HCT116 (cell line): ENCODE measurements around the gene ZNF592. TPM values are rescaled to one million over a fixed set of nuclear protein-coding genes. Genes with fewer than 3 reads are reported as not detected.

Experiments
- ATAC-seq: fragments of 200-7000 bp; cut with Tn5 transposase; 2 replicates; pipeline ENCODE4 v1.9.1; 2020; ENCODE audit warnings: mild to moderate bottlenecking, moderate library complexity
- BruUV-seq: library from RNA; stranded (reverse); fragments of 400-500 nt; replicated peaks from 2 replicates; lab custom pipeline; 2021; lab: Mats Ljungman, UMichigan
- CTCF ChIA-PET: fragments of 300-600 bp; sonication (Branson Sonifier 250); formaldehyde crosslinking; loops from one replicate; lab custom pipeline; 2021; ENCODE audit warnings: antibody characterized with exemption; lab: Charles Lee
- POLR2A ChIA-PET: fragments of 300-600, 350-600 bp; sonication (Branson Sonifier 250); formaldehyde crosslinking; loops from one replicate; lab custom pipeline; 2021; ENCODE audit warnings: antibody characterized with exemption; lab: Charles Lee
- RAD21 ChIA-PET, 2 experiments: fragments of 300-600 bp; sonication (Branson Sonifier 250); formaldehyde crosslinking; loops; one replicate each; lab custom pipeline; 2023; ENCODE audit warnings: low total read pairs in 2 of 2; ENCODE audit not compliant: uncharacterized antibody in 2 of 2, unreplicated experiment in 2 of 2, low non-redundant PET in 1 of 2; lab: Charles Lee
- DNase-seq: peaks from one replicate; pipeline ENCODE4 v3.0.0-alpha.2; 2010; ENCODE audit warnings: low read depth, low spot score
- H2AFZ ChIP-seq: fragments of 200-600 bp; shearing (Covaris generic), sonication (generic); 2 replicates; pipeline ENCODE4 v1.6.1; 2017; ENCODE audit warnings: low read depth, mixed run types, mixed read lengths, antibody characterized with exemption, low read length; ENCODE audit not compliant: poor library complexity, severe bottlenecking
- H3K27ac ChIP-seq: 2 replicates; pipeline ENCODE4 v1.5.1; 2012; ENCODE audit warnings: low read depth, low read length
- H3K27me3 ChIP-seq: fragments of 200-600 bp; sonication (generic); 2 replicates; pipeline ENCODE4 v1.6.1; 2016; ENCODE audit warnings: mixed run types, low read length, mixed read lengths; ENCODE audit not compliant: insufficient read depth
- H3K36me3 ChIP-seq, 2 experiments: fragments of 200-500 bp in 1 of 2; fragments of 200-600 bp in 1 of 2; sonication (Bioruptor generic) in 1 of 2; sonication (generic) in 1 of 2; 2 replicates each; pipeline versions ENCODE4 v1.5.1 to v1.6.1; 2014 to 2016; ENCODE audit warnings: low read length in 2 of 2, inconsistent platforms in 1 of 2, mixed read lengths in 1 of 2, mixed run types in 1 of 2; ENCODE audit not compliant: insufficient read depth in 2 of 2, control insufficient read depth in 1 of 2
- H3K4me1 ChIP-seq, 2 experiments: fragments of 200-600 bp in 1 of 2; sonication (generic) in 1 of 2; 2 replicates each; pipeline versions ENCODE4 v1.5.1 to v1.6.1; 2012 to 2017; ENCODE audit warnings: low read length in 2 of 2, inconsistent platforms in 1 of 2, mild to moderate bottlenecking in 1 of 2, mixed read lengths in 1 of 2, mixed run types in 1 of 2, moderate library complexity in 1 of 2; ENCODE audit not compliant: insufficient read depth in 2 of 2, control insufficient read depth in 1 of 2
- H3K4me2 ChIP-seq: fragments of 200-600 bp; sonication (generic); 2 replicates; pipeline ENCODE4 v1.6.1; 2017; ENCODE audit warnings: mixed run types, low read length, mixed read lengths
- H3K4me3 ChIP-seq, 2 experiments: fragments of 200-600 bp in 1 of 2; sonication (generic) in 1 of 2; replicated peaks in 1 of 2; 2 replicates each; pipeline ENCODE4 v1.5.1; 2011 to 2016; ENCODE audit warnings: low read length in 2 of 2, control low read depth in 1 of 2, low read depth in 1 of 2, mild to moderate bottlenecking in 1 of 2, mixed read lengths in 1 of 2, mixed run types in 1 of 2
- H3K79me2 ChIP-seq: fragments of 200-600 bp; sonication (generic); 2 replicates; pipeline ENCODE4 v1.6.1; 2017; ENCODE audit warnings: mild to moderate bottlenecking, mixed run types, low read length, moderate library complexity, mixed read lengths; ENCODE audit not compliant: insufficient read depth
- H3K9ac ChIP-seq: fragments of 200-600 bp; sonication (generic); 2 replicates; pipeline ENCODE4 v1.6.1; 2016; ENCODE audit warnings: low read length, mixed read lengths
- H3K9me2 ChIP-seq: fragments of 200-600 bp; sonication (generic), shearing (Covaris generic); 2 replicates; pipeline ENCODE4 v1.6.1; 2017; ENCODE audit warnings: mixed run types, mild to moderate bottlenecking, moderate library complexity; ENCODE audit not compliant: insufficient read depth
- H3K9me3 ChIP-seq, 2 experiments: fragments of 200-500 bp in 1 of 2; fragments of 200-600 bp in 1 of 2; sonication (Bioruptor generic) in 1 of 2; sonication (generic) in 1 of 2; 2 replicates each; pipeline ENCODE4 v1.6.1; 2014 to 2017; ENCODE audit warnings: low read length in 2 of 2, mixed read lengths in 2 of 2, inconsistent platforms in 1 of 2, low read depth in 1 of 2, mild to moderate bottlenecking in 1 of 2, mixed run types in 1 of 2, moderate library complexity in 1 of 2; ENCODE audit not compliant: control insufficient read depth in 1 of 2, insufficient read depth in 1 of 2
- H4K20me1 ChIP-seq: fragments of 200-600 bp; sonication (generic), shearing (Covaris generic); 2 replicates; pipeline ENCODE4 v1.6.1; 2017; ENCODE audit warnings: mixed run types, mild to moderate bottlenecking, moderate library complexity; ENCODE audit not compliant: insufficient read depth
- EGR1 ChIP-seq: IDR thresholded peaks from 2 replicates; pipeline ENCODE4 v1.6.1; 2012; ENCODE audit warnings: low read depth
- ELF1 ChIP-seq: IDR thresholded peaks from 2 replicates; pipeline ENCODE4 v1.6.1; 2012; ENCODE audit warnings: low read depth, borderline replicate concordance
- EZH2phosphoT487 ChIP-seq: fragments of 200-600 bp; IDR thresholded peaks from 2 replicates; pipeline ENCODE4 v1.6.1; 2018; ENCODE audit warnings: antibody characterized with exemption, borderline replicate concordance
- FOSL1 ChIP-seq: IDR thresholded peaks from 2 replicates; pipeline ENCODE4 v1.6.1; 2012; ENCODE audit warnings: low read depth
- POLR2A ChIP-seq: IDR thresholded peaks from 2 replicates; pipeline ENCODE4 v1.7.0; 2011; ENCODE audit warnings: borderline replicate concordance; ENCODE audit not compliant: insufficient read depth, insufficient read length; ENCODE audit errors: extremely low read depth
- SP1 ChIP-seq: IDR thresholded peaks from 2 replicates; pipeline ENCODE4 v1.6.1; 2012; ENCODE audit warnings: low read depth
- YY1 ChIP-seq: IDR thresholded peaks from 2 replicates; pipeline ENCODE4 v1.6.1; 2011; ENCODE audit warnings: low read length, low read depth, moderate library complexity, mild to moderate bottlenecking; ENCODE audit not compliant: insufficient replicate concordance; ENCODE audit errors: extremely low read depth
- intact Hi-C: fragments of 100-400 bp; cut with micrococcal nuclease; formaldehyde crosslinking; loops from 2 replicates; pipeline ENCODE4 v1.10.0; 2022
- total RNA-seq: library from RNA; stranded (reverse); gene quantifications from one replicate; pipeline ENCODE4 v1.2.1, GENCODE V29; 2021; ENCODE audit not compliant: unreplicated experiment
- TF ChIP-seq, protein P1 (sequence below): IDR thresholded peaks from 2 replicates; pipeline ENCODE4 v1.6.1; 2012
- TF ChIP-seq, protein P2 (sequence below): IDR thresholded peaks from 2 replicates; pipeline ENCODE4 v1.6.1; 2011; ENCODE audit warnings: mild to moderate bottlenecking, low read length, moderate library complexity; ENCODE audit not compliant: insufficient replicate concordance; ENCODE audit errors: extremely low read depth
- TF ChIP-seq, protein P3 (sequence below), 3 experiments: fragments of 200-600 bp in 1 of 3; sonication (generic) in 1 of 3; IDR thresholded peaks in 2 of 3; conservative IDR thresholded peaks in 1 of 3; 2 replicates each; pipeline ENCODE4 v1.5.1; 2012 to 2017; ENCODE audit warnings: low read depth in 2 of 3, low read length in 2 of 3, antibody characterized with exemption in 1 of 3, borderline replicate concordance in 1 of 3, control low read depth in 1 of 3, mild to moderate bottlenecking in 1 of 3, mixed read lengths in 1 of 3, mixed run types in 1 of 3, moderate library complexity in 1 of 3; ENCODE audit not compliant: insufficient read depth in 1 of 3

ZNF592 gene
- total RNA-seq, 1 experiment from 2014 or later: 26.4 TPM

DNA sequence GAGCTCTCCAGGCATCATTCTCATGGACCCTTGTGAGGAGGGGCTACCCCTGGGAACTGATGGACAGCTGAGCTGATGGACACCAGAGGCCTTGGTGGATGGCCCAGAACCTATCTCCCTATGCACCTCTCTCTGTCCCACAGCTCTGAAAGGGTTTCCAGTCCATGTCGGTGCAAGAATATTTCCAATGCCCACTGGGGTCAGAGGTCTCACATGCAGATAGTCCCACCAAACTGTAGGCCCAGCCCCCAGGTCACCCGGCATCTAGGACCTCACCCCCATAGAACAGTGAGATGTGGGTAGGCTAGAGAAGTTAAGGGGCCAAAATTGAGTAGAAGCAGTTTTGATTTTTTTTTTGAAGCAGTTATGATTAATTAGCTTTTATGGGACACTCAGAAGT lies 71.4 kb downstream of the ZNF592 start:
- Histone ChIP-seq H3K9ac (no peak overlapping the region), H4K20me1 (no peaks in the 10 kb centered on the region), H3K9me2 (no peaks in the 10 kb centered on the region), H2AFZ (no peak overlapping the region), H3K4me1 (peaks cover 14 to 19% of the 10 kb centered on the region in 2 experiments; a peak in 3 of 4 replicates), H3K9me3 (no peaks in the 10 kb centered on the region), H3K27me3 (no peaks in the 10 kb centered on the region), H3K4me2 (no peak overlapping the region), H3K79me2 (no peaks in the 10 kb centered on the region), H3K27ac (no peak overlapping the region), H3K36me3 (no peaks in the 10 kb centered on the region), H3K4me3 (no peak overlapping the region)
- RAD21 ChIA-PET: no interaction called here
- no peak for DNase-seq
- TF ChIP-seq YY1: no peak
- no peak for TF ChIP-seq POLR2A
- TF ChIP-seq ELF1: no peak
- TF ChIP-seq EZH2phosphoT487: no peak
- no peak for TF ChIP-seq SP1
- TF ChIP-seq, protein P1, sequence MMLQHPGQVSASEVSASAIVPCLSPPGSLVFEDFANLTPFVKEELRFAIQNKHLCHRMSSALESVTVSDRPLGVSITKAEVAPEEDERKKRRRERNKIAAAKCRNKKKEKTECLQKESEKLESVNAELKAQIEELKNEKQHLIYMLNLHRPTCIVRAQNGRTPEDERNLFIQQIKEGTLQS: no peak
- no peak for TF ChIP-seq EGR1
- no peak for TF ChIP-seq FOSL1
- TF ChIP-seq, protein P2, sequence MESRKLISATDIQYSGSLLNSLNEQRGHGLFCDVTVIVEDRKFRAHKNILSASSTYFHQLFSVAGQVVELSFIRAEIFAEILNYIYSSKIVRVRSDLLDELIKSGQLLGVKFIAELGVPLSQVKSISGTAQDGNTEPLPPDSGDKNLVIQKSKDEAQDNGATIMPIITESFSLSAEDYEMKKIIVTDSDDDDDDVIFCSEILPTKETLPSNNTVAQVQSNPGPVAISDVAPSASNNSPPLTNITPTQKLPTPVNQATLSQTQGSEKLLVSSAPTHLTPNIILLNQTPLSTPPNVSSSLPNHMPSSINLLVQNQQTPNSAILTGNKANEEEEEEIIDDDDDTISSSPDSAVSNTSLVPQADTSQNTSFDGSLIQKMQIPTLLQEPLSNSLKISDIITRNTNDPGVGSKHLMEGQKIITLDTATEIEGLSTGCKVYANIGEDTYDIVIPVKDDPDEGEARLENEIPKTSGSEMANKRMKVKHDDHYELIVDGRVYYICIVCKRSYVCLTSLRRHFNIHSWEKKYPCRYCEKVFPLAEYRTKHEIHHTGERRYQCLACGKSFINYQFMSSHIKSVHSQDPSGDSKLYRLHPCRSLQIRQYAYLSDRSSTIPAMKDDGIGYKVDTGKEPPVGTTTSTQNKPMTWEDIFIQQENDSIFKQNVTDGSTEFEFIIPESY: no peak
- TF ChIP-seq, protein P3, sequence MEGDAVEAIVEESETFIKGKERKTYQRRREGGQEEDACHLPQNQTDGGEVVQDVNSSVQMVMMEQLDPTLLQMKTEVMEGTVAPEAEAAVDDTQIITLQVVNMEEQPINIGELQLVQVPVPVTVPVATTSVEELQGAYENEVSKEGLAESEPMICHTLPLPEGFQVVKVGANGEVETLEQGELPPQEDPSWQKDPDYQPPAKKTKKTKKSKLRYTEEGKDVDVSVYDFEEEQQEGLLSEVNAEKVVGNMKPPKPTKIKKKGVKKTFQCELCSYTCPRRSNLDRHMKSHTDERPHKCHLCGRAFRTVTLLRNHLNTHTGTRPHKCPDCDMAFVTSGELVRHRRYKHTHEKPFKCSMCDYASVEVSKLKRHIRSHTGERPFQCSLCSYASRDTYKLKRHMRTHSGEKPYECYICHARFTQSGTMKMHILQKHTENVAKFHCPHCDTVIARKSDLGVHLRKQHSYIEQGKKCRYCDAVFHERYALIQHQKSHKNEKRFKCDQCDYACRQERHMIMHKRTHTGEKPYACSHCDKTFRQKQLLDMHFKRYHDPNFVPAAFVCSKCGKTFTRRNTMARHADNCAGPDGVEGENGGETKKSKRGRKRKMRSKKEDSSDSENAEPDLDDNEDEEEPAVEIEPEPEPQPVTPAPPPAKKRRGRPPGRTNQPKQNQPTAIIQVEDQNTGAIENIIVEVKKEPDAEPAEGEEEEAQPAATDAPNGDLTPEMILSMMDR (IDR thresholded peaks at IDR 0.05 in 2 of 3, conservative IDR thresholded peaks at IDR 0.05 in 1 of 3; ENCODE audit: borderline replicate concordance in 1 of 3, insufficient read depth in 1 of 3, low read depth in 2 of 3, low read length in 2 of 3): no peak
- CTCF ChIA-PET: no interaction called here
- BruUV-seq: no TSS peak
- POLR2A ChIA-PET: no interaction called here
- no peak for ATAC-seq
- intact Hi-C loops: loop anchor here (10.0 kb wide), 1 partner anchor 225 kb away; no protein-coding TSS in a partner anchor
